HepG2 (cell line): ENCODE data around the gene UBE2O. TPM values are rescaled to one million over a fixed set of nuclear protein-coding genes. Genes with fewer than 3 reads are reported as not detected.

ENCODE experiments used
- CAMTA2 ChIP-seq: sonication (generic); formaldehyde crosslinking; IDR thresholded peaks from 2 replicates; pipeline ENCODE4 v1.4.0; 2020; ENCODE audit warnings: mild to moderate bottlenecking, missing genetic modification reagents, borderline replicate concordance
- FLYWCH1 ChIP-seq: sonication (generic); formaldehyde crosslinking; IDR thresholded peaks from 2 replicates; pipeline ENCODE4 v1.8.1; 2023; ENCODE audit warnings: mild to moderate bottlenecking, missing genetic modification reagents
- FOXP1 ChIP-seq, 2 experiments: fragments of 450-650 bp in 1 of 2; IDR thresholded peaks; 2 replicates each; pipeline ENCODE4 v1.6.1; 2017 to 2018; ENCODE audit warnings: antibody characterized with exemption in 1 of 2
- KAT7 ChIP-seq: IDR thresholded peaks from 2 replicates; pipeline ENCODE4 v1.6.1; 2018; ENCODE audit warnings: borderline replicate concordance, missing compliant biosample characterization
- KLF15 ChIP-seq: sonication (generic); formaldehyde crosslinking; IDR thresholded peaks from 2 replicates; pipeline ENCODE4 v1.8.1; 2023; ENCODE audit warnings: borderline replicate concordance, mild to moderate bottlenecking, inconsistent platforms, missing genetic modification reagents, mixed read lengths
- NFYC ChIP-seq: IDR thresholded peaks from 2 replicates; pipeline ENCODE4 v1.6.1; 2016; ENCODE audit warnings: missing genetic modification reagents, missing compliant biosample characterization
- NR2C2 ChIP-seq: sonication (generic); formaldehyde crosslinking; IDR thresholded peaks from 2 replicates; pipeline ENCODE4 v1.4.0; 2020; ENCODE audit warnings: missing genetic modification reagents, mild to moderate bottlenecking, moderate library complexity, borderline replicate concordance
- SMAD9 ChIP-seq: sonication (generic); formaldehyde crosslinking; IDR thresholded peaks from 2 replicates; pipeline ENCODE4 v1.5.1; 2020; ENCODE audit warnings: mild to moderate bottlenecking, missing genetic modification reagents
- SOX5 ChIP-seq: IDR thresholded peaks from 2 replicates; pipeline ENCODE4 v1.6.1; 2016; ENCODE audit warnings: borderline replicate concordance
- TAF1 ChIP-seq: sonication (generic); formaldehyde crosslinking; IDR thresholded peaks from 2 replicates; pipeline ENCODE4 v1.4.0; 2020; ENCODE audit warnings: missing genetic modification reagents
- ZNF138 ChIP-seq: sonication (generic); formaldehyde crosslinking; IDR thresholded peaks from 2 replicates; pipeline ENCODE4 v1.5.0; 2020; ENCODE audit warnings: mild to moderate bottlenecking, low read depth, missing genetic modification reagents
- ZNF17 ChIP-seq: sonication (generic); formaldehyde crosslinking; IDR thresholded peaks from 2 replicates; pipeline ENCODE4 v1.5.0; 2020; ENCODE audit warnings: mild to moderate bottlenecking, missing genetic modification reagents
- ZNF275 ChIP-seq: sonication (generic); formaldehyde crosslinking; IDR thresholded peaks from 2 replicates; pipeline ENCODE4 v1.8.0; 2022; ENCODE audit warnings: missing genetic modification reagents, mild to moderate bottlenecking, inconsistent platforms, borderline replicate concordance
- ZNF33A ChIP-seq: sonication (generic); formaldehyde crosslinking; IDR thresholded peaks from 2 replicates; pipeline ENCODE4 v1.5.1; 2020; ENCODE audit warnings: missing genetic modification reagents, mild to moderate bottlenecking, moderate library complexity, borderline replicate concordance
- ZNF34 ChIP-seq: sonication (generic); formaldehyde crosslinking; IDR thresholded peaks from 2 replicates; pipeline ENCODE4 v1.4.0; 2020; ENCODE audit warnings: mild to moderate bottlenecking, missing genetic modification reagents, borderline replicate concordance
- ZNF343 ChIP-seq: sonication (generic); formaldehyde crosslinking; IDR thresholded peaks from 2 replicates; pipeline ENCODE4 v1.4.0; 2020; ENCODE audit warnings: mild to moderate bottlenecking, missing genetic modification reagents
- ZNF431 ChIP-seq: sonication (generic); formaldehyde crosslinking; IDR thresholded peaks from 2 replicates; pipeline ENCODE4 v1.9.0; 2022; ENCODE audit warnings: missing genetic modification reagents, low read depth, mild to moderate bottlenecking, borderline replicate concordance
- ZNF580 ChIP-seq: IDR thresholded peaks from 2 replicates; pipeline ENCODE4 v1.6.1; 2016; ENCODE audit warnings: low read depth, borderline replicate concordance
- ZNF772 ChIP-seq: sonication (generic); formaldehyde crosslinking; IDR thresholded peaks from 2 replicates; pipeline ENCODE4 v1.5.0; 2020; ENCODE audit warnings: mild to moderate bottlenecking, missing genetic modification reagents
- ZNF879 ChIP-seq: sonication (generic); formaldehyde crosslinking; IDR thresholded peaks from 2 replicates; pipeline ENCODE4 v1.8.1; 2023; ENCODE audit warnings: missing genetic modification reagents
- ZZZ3 ChIP-seq: sonication (generic); formaldehyde crosslinking; IDR thresholded peaks from 2 replicates; pipeline ENCODE4 v1.4.0; 2020; ENCODE audit warnings: missing genetic modification reagents, mild to moderate bottlenecking, borderline replicate concordance
- polyA plus RNA-seq, 8 experiments: library from polyadenylated mRNA; depleted of rRNA in 3 of 8; stranded (reverse) in 7 of 8; unstranded in 1 of 8; fragments of >200 nt; fragmentation: Illumina TruSeq in 4 of 8; extraction: Trizol in 4 of 8; gene quantifications; 2 replicates each; pipeline versions ENCODE4 v1.2.1 to v1.2.3, GENCODE V29; 2011 to 2016; ENCODE audit warnings: low read depth in 4 of 8, missing spikeins in 1 of 8, mixed read lengths in 1 of 8; ENCODE audit not compliant: insufficient read depth in 1 of 8
- total RNA-seq, 5 experiments: library from RNA; depleted of rRNA; stranded (reverse); fragments of >200 nt; fragmentation: Illumina TruSeq; extraction: Trizol; gene quantifications; 2 replicates each; pipeline ENCODE4 v1.2.3, GENCODE V29; 2016; ENCODE audit warnings: low read depth in 1 of 5
- TF ChIP-seq, protein P1 (sequence below): IDR thresholded peaks from 2 replicates; pipeline ENCODE4 v1.6.1; 2016; ENCODE audit warnings: control low read depth
- TF ChIP-seq, protein P2 (sequence below): sonication (generic); formaldehyde crosslinking; IDR thresholded peaks from 2 replicates; pipeline ENCODE4 v1.4.0; 2020; ENCODE audit warnings: missing genetic modification reagents, low read depth, mild to moderate bottlenecking, borderline replicate concordance

Gene UBE2O
- total and polyA plus RNA-seq, 2 of the 13 experiments (the other 11 are each of a cell fraction or from before 2014, with no cell fraction given) = 21.5 to 23.5 TPM

- TF ChIP-seq FOXP1 (IDR thresholded peaks at IDR 0.05) (no peak), FOXP1 (CRISPR knock-in tag; IDR thresholded peaks at IDR 0.05) (no peak), CAMTA2 (CRISPR knock-in tag) (no peak), NFYC (CRISPR knock-in tag) (no peak), ZNF772 (peak; percentile 63; the same call in 1 of the 2 replicates), NR2C2 (no peak), SMAD9 (CRISPR knock-in tag) (no peak), ZZZ3 (no peak), ZNF879 (CRISPR knock-in tag) (no peak), KLF15 (CRISPR knock-in tag) (no peak), ZNF431 (CRISPR knock-in tag) (peak; percentile 13; the same call in 1 of the 2 replicates), ZNF34 (CRISPR knock-in tag) (no peak), KAT7 (CRISPR knock-in tag) (no peak), FLYWCH1 (CRISPR knock-in tag) (no peak; the same call in 1 of the 2 replicates), ZNF343 (CRISPR knock-in tag) (peak; percentile 43; the same call in 1 of the 2 replicates), ZNF17 (no peak), SOX5 (CRISPR knock-in tag) (peak; percentile 4; the same call in 1 of the 2 replicates), ZNF580 (CRISPR knock-in tag) (no peak), ZNF33A (CRISPR knock-in tag) (no peak), TAF1 (CRISPR knock-in tag) (peak; percentile 83), ZNF275 (0 out of 2 replicates have a peak, but pooled peaks have one; percentile 56), ZNF138 (peak; percentile 97; the same call in 1 of the 2 replicates)
- TF ChIP-seq, protein P1, sequence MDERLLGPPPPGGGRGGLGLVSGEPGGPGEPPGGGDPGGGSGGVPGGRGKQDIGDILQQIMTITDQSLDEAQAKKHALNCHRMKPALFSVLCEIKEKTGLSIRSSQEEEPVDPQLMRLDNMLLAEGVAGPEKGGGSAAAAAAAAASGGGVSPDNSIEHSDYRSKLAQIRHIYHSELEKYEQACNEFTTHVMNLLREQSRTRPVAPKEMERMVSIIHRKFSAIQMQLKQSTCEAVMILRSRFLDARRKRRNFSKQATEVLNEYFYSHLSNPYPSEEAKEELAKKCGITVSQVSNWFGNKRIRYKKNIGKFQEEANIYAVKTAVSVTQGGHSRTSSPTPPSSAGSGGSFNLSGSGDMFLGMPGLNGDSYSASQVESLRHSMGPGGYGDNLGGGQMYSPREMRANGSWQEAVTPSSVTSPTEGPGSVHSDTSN (CRISPR knock-in tag) = no peak
- TF ChIP-seq, protein P2, sequence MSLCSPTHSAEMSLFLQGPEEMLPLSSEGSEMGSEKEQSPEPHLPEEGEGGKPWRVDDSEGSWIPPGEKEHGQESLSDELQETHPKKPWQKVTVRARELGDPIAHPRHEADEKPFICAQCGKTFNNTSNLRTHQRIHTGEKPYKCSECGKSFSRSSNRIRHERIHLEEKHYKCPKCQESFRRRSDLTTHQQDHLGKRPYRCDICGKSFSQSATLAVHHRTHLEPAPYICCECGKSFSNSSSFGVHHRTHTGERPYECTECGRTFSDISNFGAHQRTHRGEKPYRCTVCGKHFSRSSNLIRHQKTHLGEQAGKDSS (CRISPR knock-in tag) = peak; percentile 88
Measured at GRCh38 chr17:76384222-76384986, 68.5 kb downstream of the UBE2O start, which contains the start of gene SPHK1 (continued).
